Stomach (tissue), 4 donors: ENCODE data around the gene CARF.

ENCODE experiments used
- CTCF ChIP-seq, 7 experiments: fragments of 450-650 bp in 4 of 7; fragments of 200-600 bp in 3 of 7; sonication (generic) in 3 of 7; IDR thresholded peaks; one replicate each; pipeline ENCODE4 v1.5.1; 2016 to 2019; ENCODE audit warnings: antibody characterized with exemption in 7 of 7, control low read depth in 2 of 7, mild to moderate bottlenecking in 1 of 7
- EP300 ChIP-seq: sonication (generic); formaldehyde crosslinking; IDR thresholded peaks from one replicate; pipeline ENCODE4 v1.6.1; 2017; ENCODE audit warnings: antibody characterized with exemption
- POLR2A ChIP-seq, 4 donors: fragments of 450-650 bp; IDR thresholded peaks; one replicate each; pipeline ENCODE4 v1.6.1; 2016; ENCODE audit warnings: antibody characterized with exemption in 4 of 4, control low read depth in 2 of 4, mild to moderate bottlenecking in 1 of 4, moderate library complexity in 1 of 4
- POLR2AphosphoS5 ChIP-seq, 3 donors: sonication (generic); formaldehyde crosslinking; IDR thresholded peaks; one replicate each; pipeline ENCODE4 v1.6.1; 2016; ENCODE audit warnings: antibody characterized with exemption in 3 of 3

- no peak for TF ChIP-seq CTCF (IDR thresholded peaks at IDR 0.05)
- no peak for TF ChIP-seq POLR2AphosphoS5 (IDR thresholded peaks at IDR 0.05)
- TF ChIP-seq POLR2A (IDR thresholded peaks at IDR 0.05), result no peak
- no peak for TF ChIP-seq EP300
These were observed 64.7 kb downstream of the CARF start for GRCh38 chr2:202976809-202977208.
